Activated T-cell treated with anti-CD3 and anti-CD28 coated beads for 48 hours (primary cell): ENCODE data around the gene CSH2.
"Not testable (repeated sequence)": the region's sequence is repeated elsewhere in the genome, so short reads cannot be mapped to it uniquely, and the experiment has no call there.

Experiments
- DNase-seq: peaks from one replicate; pipeline ENCODE4 v3.0.0-alpha.2; 2020; ENCODE audit warnings: low read depth

Gene CSH2

DNA sequence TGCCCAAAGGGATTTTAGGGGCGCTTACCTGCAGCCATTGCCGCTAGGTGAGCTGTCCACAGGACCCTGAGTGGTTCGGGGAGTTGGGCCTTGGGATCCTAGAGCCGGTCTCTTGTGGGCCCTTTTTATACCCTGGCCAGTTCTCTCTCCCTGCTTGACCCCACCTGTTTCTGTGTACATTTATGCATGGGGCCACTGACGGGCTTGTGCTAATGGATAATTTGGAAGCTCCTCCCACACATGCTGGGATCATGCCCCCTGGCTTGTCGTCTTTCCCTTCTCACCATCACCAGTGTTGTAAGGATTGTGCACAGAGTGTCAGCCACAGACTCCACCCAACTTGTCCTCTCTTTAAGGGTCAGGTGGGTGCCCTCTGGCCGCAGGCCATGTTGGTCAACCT lies at the start of gene CSH2:
Gene CSH2, minus strand, starts transcription at position 101 of the 400 bp plus-strand sequence. Its CDS starts 63 bp downstream, at position 38.
- not testable (repeated sequence) for DNase-seq

DNA sequence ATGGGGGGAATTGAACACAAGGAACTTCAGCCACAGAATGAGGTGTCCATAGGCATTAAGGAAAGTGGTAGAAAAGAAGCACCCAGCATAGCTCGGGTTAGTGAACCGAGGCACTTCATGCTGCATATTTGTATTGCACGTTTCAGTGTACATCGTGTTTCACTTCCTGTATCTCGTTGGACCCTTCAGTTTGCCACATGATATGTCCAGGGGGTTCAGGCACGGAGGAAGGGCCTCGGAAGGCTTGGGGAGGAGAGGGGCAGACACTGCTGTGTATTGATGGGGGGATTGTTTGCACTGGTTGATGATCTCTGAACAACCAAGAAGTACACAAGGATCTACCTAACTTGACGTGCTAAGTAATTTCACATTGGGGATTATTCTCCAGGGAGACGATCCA lies 48.9 kb upstream of the CSH2 start:
- DNase-seq = not testable (repeated sequence)

DNA sequence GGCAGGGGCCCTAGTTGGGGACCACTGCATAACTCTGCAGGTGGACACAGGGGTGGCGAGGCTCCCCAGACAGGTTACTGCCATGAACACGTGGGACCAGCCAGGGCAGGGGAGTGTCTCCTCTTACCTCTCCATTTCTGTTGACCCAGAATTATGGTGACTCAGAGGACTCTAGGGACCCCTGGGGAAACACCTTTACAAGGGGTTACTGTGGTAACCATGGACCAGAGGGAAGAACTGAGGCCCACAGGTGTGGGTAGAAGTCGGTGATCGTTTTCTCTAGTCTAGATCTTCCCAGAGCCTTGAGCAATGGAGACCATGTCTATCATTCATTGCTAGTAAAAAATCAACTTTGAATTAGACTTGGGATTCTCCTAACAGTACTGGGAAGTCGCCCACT lies 47.3 kb upstream of the CSH2 start:
- DNase-seq = not testable (repeated sequence)

- not testable (repeated sequence) for DNase-seq
These were observed 46.6 kb upstream of the CSH2 start for GRCh38 chr17:63920050-63920449.

GRCh38 chr17:63919311-63919723 lies 45.8 kb upstream of the CSH2 start:
- DNase-seq = peak; percentile 61

DNA sequence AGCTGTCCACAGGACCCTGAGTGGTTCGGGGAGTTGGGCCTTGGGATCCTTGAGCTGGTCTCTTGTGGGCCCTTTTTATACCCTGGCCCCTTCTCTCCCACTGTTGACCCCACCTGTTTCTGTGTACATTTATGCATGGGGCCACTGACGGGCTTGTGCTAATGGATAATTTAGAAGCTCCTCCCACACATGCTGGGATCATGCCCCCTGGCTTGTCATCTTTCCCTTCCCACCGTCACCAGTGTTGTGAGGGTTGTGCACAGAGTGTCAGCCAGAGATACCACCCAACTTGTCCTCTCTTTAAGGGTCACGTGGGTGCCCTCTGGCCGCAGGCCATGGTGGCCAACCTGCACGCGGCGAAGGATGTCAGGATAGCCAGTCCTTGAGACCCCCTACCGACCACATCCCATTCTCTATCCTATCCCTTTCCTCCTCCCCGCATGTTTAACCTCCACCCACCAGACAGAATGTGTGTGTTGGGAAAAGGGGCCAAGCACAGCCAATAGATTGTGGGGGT lies 45.4 kb upstream of the CSH2 start, which contains the start of gene GH1:
Gene GH1, minus strand, starts transcription at position 51 of the 517 bp plus-strand sequence. CDS start 63 bp downstream, outside the sequence.
- not testable (repeated sequence) for DNase-seq

DNA sequence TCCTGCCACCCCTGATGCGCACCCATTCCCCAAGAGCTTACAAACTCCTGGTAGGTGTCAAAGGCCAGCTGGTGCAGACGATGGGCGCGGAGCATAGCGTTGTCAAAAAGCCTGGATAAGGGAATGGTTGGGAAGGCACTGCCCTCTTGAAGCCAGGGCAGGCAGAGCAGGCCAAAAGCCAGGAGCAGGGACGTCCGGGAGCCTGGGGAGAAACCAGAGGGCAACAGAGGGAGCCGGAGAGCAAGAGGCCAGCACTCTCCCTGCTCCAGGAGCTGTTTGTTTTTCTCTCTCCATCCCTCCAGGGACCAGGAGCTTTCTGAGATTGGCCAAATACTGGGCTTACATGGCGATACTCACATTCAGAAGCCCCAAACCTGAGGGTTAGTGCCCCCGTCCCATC lies 44.8 kb upstream of the CSH2 start:
- DNase-seq = no peak

DNA sequence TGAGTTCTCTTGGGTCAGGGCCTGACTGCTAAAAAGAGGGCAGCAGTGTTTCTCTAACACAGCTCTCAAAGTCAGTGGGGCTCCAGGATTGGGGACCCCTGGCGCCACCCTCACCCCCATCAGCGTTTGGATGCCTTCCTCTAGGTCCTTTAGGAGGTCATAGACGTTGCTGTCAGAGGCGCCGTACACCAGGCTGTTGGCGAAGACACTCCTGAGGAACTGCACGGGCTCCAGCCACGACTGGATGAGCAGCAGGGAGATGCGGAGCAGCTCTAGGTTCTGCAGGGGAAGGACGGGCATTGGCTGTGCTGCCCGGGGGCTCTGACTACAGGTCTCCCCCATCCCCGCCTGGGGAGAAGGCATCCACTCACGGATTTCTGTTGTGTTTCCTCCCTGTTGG lies 44.2 kb upstream of the CSH2 start:
- DNase-seq = no peak

DNA sequence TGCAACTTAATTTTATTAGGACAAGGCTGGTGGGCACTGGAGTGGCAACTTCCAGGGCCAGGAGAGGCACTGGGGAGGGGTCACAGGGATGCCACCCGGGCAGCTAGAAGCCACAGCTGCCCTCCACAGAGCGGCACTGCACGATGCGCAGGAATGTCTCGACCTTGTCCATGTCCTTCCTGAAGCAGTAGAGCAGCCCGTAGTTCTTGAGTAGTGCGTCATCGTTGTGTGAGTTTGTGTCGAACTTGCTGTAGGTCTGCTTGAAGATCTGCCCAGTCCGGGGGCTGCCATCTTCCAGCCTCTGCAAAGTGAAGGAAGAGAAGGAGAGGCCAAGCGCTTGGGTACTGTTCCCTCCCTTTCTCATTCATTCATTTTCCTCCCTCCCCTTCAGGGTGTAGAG lies 43.7 kb upstream of the CSH2 start:
- not testable (repeated sequence) for DNase-seq

- DNase-seq = no peak
These were observed 43.2 kb upstream of the CSH2 start for GRCh38 chr17:63916566-63917185.

GRCh38 chr17:63915753-63916152 lies 42.3 kb upstream of the CSH2 start:
- DNase-seq = not testable (repeated sequence)

- DNase-seq = no peak
These were observed 41.0 kb upstream of the CSH2 start for GRCh38 chr17:63914471-63914870.

DNA sequence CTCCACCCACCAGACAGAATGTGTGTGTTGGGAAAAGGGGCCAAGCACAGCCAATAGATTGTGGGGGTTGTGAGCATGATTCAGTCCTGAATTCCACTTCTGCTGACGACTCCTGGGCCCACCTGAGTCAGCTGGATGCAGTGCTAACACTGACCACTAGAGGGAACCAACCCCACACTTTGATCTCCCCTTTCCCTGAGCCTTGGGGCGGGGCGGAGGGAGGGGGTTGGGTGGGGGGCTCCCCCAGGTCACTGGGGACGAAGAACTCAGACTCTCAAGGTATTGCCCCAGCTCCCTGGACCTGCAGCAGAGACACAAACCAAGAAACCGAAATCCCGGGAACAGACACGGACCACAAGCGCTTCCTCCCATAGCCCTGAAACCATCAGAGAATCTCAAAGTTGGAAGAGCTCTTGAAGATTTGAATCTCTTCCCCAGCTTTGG lies 38.2 kb upstream of the CSH2 start:
- DNase-seq = peak; percentile 55

GRCh38 chr17:63911041-63911635 lies 37.7 kb upstream of the CSH2 start, which contains the start of gene CSHL1:
Gene CSHL1 (minus strand): TSS chr17:63911258. CDS start chr17:63911196, 62 bp downstream.
- DNase-seq = no peak

DNA sequence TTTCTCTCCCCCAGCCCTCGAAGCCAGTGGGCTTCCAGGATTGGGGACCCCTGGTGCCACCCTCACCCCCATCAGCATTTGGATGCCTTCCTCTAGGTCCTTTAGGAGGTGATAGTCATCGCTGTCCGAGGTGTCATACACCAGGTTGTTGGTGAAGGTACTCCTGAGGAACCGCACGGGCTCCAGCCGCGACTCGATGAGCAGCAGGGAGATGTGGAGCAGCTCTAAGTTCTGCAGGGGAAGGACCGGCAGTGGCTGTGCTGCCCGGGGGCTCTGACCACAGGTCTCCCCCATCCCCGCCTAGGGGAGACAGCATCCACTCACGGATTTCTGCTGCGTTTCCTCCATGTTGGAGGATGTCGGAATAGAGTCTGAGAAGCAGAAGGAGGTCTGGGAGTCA lies 36.6 kb upstream of the CSH2 start:
- DNase-seq = no peak

- not testable (repeated sequence) for DNase-seq
These were observed 36.1 kb upstream of the CSH2 start for GRCh38 chr17:63909586-63909985.

- not testable (repeated sequence) for DNase-seq
These were observed 33.8 kb upstream of the CSH2 start for GRCh38 chr17:63907161-63907778.

DNA sequence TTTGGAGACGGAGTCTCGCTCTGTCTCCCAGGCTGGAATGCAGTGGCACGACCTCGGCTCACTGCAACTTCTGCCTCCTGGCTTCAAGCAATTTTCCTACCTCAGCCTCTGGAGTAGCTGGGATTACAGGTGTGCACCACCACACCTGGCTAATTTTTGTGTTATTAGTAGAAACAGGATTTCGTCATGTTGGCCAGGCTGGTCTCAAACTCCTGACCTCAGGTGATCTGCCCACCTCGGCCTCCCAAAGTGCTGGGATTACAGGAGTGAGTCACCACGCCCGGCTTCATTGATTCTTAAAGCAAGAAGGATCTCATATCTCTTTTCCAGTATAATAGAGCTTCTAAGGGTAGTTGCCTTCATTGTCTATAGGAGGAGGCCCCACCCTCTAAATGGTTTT lies 31.3 kb upstream of the CSH2 start:
- not testable (repeated sequence) for DNase-seq

GRCh38 chr17:63903787-63904201 lies 30.3 kb upstream of the CSH2 start:
- DNase-seq = not testable (repeated sequence)

DNA sequence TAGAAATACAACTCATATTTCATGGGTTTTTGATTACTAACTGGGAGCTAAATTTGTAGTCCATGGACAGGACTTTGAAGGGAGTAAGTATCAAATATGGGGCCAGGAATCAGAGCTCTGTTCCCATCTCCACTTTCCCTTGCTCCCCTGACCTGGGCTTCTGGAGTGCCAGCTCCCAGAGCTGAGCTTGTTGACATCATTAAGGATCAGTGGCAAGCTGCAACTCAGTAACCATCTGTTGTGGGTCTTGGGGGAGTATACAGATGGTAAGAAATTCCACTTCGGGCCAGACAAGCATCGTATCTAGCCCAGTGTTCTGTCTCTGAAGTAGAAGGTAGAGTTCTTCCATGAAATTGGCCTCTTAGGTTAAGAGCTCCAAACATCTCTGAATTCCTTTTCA lies 28.5 kb upstream of the CSH2 start:
- not testable (repeated sequence) for DNase-seq

DNA sequence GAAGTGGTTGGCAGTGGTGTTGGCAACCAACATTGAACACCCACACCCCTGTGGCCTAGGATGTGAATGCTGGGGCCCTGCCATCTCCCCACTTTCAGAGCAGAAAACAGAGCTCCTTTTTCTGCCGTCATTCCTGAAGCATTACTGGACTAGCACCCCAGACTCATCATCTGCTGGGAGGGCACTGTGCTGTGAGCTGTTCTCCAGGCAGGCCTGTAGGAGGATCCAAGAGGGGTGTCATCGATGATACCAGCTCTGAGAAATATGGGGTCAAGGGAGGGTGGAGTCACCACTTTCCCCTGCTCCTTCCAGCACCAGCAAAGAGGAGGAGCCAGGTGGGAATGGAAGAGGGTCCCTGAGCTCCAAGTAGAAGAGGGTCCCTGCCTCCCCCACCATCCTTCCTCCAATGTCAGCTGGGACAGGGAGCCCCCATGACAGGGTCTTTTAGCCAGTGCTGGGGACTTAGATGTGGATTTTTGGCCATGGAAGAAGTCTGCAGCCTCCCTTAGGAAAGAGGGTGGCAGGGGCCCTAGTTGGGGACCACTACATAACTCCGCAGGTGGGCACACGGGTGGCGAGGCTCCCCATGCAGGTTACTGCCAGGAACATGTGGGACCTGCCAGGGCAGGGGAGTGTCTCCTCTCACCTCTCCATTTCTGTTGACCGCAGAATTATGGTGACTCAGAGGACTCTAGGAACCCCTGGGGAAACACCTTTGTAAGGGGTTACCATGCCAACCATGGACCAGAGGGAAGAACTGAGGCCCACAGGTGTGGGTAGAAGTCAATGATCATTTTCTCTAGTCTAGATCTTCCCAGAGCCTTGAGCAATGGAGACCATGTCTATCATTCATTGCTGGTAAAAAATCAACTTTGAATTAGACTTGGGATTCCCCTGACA lies 25.7 kb upstream of the CSH2 start:
- DNase-seq = not testable (repeated sequence)
